HepG2 (cell line): ENCODE measurements around the gene THRA. TPM values are rescaled to one million over a fixed set of nuclear protein-coding genes. Genes with fewer than 3 reads are reported as not detected.

ENCODE experiments used
- BRD4 ChIP-seq: sonication (generic); formaldehyde crosslinking; IDR thresholded peaks from 2 replicates; pipeline ENCODE4 v1.4.0; 2020; ENCODE audit warnings: missing genetic modification reagents
- CBX1 ChIP-seq: IDR thresholded peaks from one replicate; pipeline ENCODE4 v1.6.1; 2016; ENCODE audit warnings: antibody characterized with exemption, low read depth
- ETV6 ChIP-seq: sonication (generic); formaldehyde crosslinking; conservative IDR thresholded peaks from 2 replicates; pipeline ENCODE4 v1.4.0; 2020; ENCODE audit warnings: missing genetic modification reagents
- GATAD1 ChIP-seq: IDR thresholded peaks from 2 replicates; pipeline ENCODE4 v1.6.1; 2016; ENCODE audit warnings: missing genetic modification reagents, missing compliant biosample characterization
- HDAC6 ChIP-seq: fragments of 200-600 bp; sonication (generic); IDR thresholded peaks from 2 replicates; pipeline ENCODE4 v1.7.0; 2017; ENCODE audit warnings: mild to moderate bottlenecking, antibody characterized with exemption, low read length, low read depth
- HIVEP1 ChIP-seq: sonication (generic); formaldehyde crosslinking; IDR thresholded peaks from 2 replicates; pipeline ENCODE4 v1.4.0; 2020; ENCODE audit warnings: mild to moderate bottlenecking, missing genetic modification reagents
- MYNN ChIP-seq: sonication (generic); formaldehyde crosslinking; IDR thresholded peaks from 2 replicates; pipeline ENCODE4 v1.4.0; 2020; ENCODE audit warnings: mild to moderate bottlenecking, low read depth, missing genetic modification reagents
- NFATC3 ChIP-seq: sonication (generic); formaldehyde crosslinking; IDR thresholded peaks from 2 replicates; pipeline ENCODE4 v1.5.1; 2020; ENCODE audit warnings: mild to moderate bottlenecking, missing genetic modification reagents
- NFRKB ChIP-seq: fragments of 450-650 bp; IDR thresholded peaks from 2 replicates; pipeline ENCODE4 v1.6.1; 2017
- RBM39 ChIP-seq: fragments of 200-400 bp; formaldehyde crosslinking; IDR thresholded peaks from one replicate; pipeline ENCODE4 v1.6.1; 2018; ENCODE audit warnings: antibody characterized with exemption, mild to moderate bottlenecking, low read depth, low read length; ENCODE audit not compliant: poor library complexity, severe bottlenecking
- RXRB ChIP-seq: IDR thresholded peaks from 2 replicates; pipeline ENCODE4 v1.6.1; 2016; ENCODE audit warnings: borderline replicate concordance, missing genetic modification reagents, missing compliant biosample characterization
- ZBTB34 ChIP-seq: sonication (generic); formaldehyde crosslinking; IDR thresholded peaks from 2 replicates; pipeline ENCODE4 v1.8.0; 2022; ENCODE audit warnings: mild to moderate bottlenecking, missing genetic modification reagents
- ZFP36L1 ChIP-seq: sonication (generic); formaldehyde crosslinking; IDR thresholded peaks from 2 replicates; pipeline ENCODE4 v1.8.0; 2022; ENCODE audit warnings: mild to moderate bottlenecking, missing genetic modification reagents, moderate library complexity
- ZFP36L2 ChIP-seq: sonication (generic); formaldehyde crosslinking; IDR thresholded peaks from 2 replicates; pipeline ENCODE4 v1.4.0; 2020; ENCODE audit warnings: missing genetic modification reagents
- ZKSCAN1 ChIP-seq: fragments of 150-350 bp; IDR thresholded peaks from 2 replicates; pipeline ENCODE4 v1.6.1; 2014; ENCODE audit warnings: low read length
- ZNF180 ChIP-seq: sonication (generic); formaldehyde crosslinking; IDR thresholded peaks from 2 replicates; pipeline ENCODE4 v1.4.0; 2020; ENCODE audit warnings: low read depth, missing genetic modification reagents, borderline replicate concordance
- ZNF333 ChIP-seq: sonication (generic); formaldehyde crosslinking; IDR thresholded peaks from 2 replicates; pipeline ENCODE4 v1.4.0; 2020; ENCODE audit warnings: mild to moderate bottlenecking, missing genetic modification reagents, borderline replicate concordance
- ZNF773 ChIP-seq: sonication (generic); formaldehyde crosslinking; IDR thresholded peaks from 2 replicates; pipeline ENCODE4 v1.4.0; 2020; ENCODE audit warnings: missing genetic modification reagents, borderline replicate concordance
- polyA plus RNA-seq, 8 experiments: library from polyadenylated mRNA; depleted of rRNA in 3 of 8; stranded (reverse) in 7 of 8; unstranded in 1 of 8; fragments of >200 nt; fragmentation: Illumina TruSeq in 4 of 8; extraction: Trizol in 4 of 8; gene quantifications; 2 replicates each; pipeline versions ENCODE4 v1.2.1 to v1.2.3, GENCODE V29; 2011 to 2016; ENCODE audit warnings: low read depth in 4 of 8, missing spikeins in 1 of 8, mixed read lengths in 1 of 8; ENCODE audit not compliant: insufficient read depth in 1 of 8
- total RNA-seq, 5 experiments: library from RNA; depleted of rRNA; stranded (reverse); fragments of >200 nt; fragmentation: Illumina TruSeq; extraction: Trizol; gene quantifications; 2 replicates each; pipeline ENCODE4 v1.2.3, GENCODE V29; 2016; ENCODE audit warnings: low read depth in 1 of 5
- TF ChIP-seq, protein P1 (sequence below): sonication (generic); formaldehyde crosslinking; IDR thresholded peaks from 2 replicates; pipeline ENCODE4 v1.4.0; 2020; ENCODE audit warnings: missing genetic modification reagents
- TF ChIP-seq, protein P2 (sequence below): sonication (generic); formaldehyde crosslinking; IDR thresholded peaks from 2 replicates; pipeline ENCODE4 v1.5.0; 2020; ENCODE audit warnings: missing genetic modification reagents, mild to moderate bottlenecking, borderline replicate concordance
- TF ChIP-seq, protein P3 (sequence below): sonication (generic); formaldehyde crosslinking; IDR thresholded peaks from 2 replicates; pipeline ENCODE4 v1.8.0; 2023; ENCODE audit warnings: mild to moderate bottlenecking, missing genetic modification reagents

THRA gene
- total and polyA plus RNA-seq, 2 of the 13 experiments (the other 11 are each of a cell fraction or from before 2014, with no cell fraction given): 8.0 to 9.9 TPM

- TF ChIP-seq ZBTB34 (0 out of 2 replicates have a peak, but pooled peaks have one; percentile 44), RXRB (CRISPR knock-in tag) (peak; percentile 81), HDAC6 (no peak), CBX1 (peak; percentile 17), NFATC3 (no peak), GATAD1 (CRISPR knock-in tag) (peak; percentile 59; the same call in 1 of the 2 replicates), ZFP36L2 (CRISPR knock-in tag) (no peak), BRD4 (CRISPR knock-in tag) (no peak), ZNF773 (CRISPR knock-in tag) (no peak), ZNF333 (CRISPR knock-in tag) (no peak), RBM39 (no peak), MYNN (CRISPR knock-in tag) (0 out of 2 replicates have a peak, but pooled peaks have one; percentile 27), ZNF180 (CRISPR knock-in tag) (no peak), HIVEP1 (CRISPR knock-in tag) (peak; percentile 85), ZKSCAN1 (peak; percentile 16), ETV6 (CRISPR knock-in tag) (0 out of 2 replicates have a peak, but pooled peaks have one; percentile 20), NFRKB (no peak), ZFP36L1 (no peak)
- TF ChIP-seq, protein P1, sequence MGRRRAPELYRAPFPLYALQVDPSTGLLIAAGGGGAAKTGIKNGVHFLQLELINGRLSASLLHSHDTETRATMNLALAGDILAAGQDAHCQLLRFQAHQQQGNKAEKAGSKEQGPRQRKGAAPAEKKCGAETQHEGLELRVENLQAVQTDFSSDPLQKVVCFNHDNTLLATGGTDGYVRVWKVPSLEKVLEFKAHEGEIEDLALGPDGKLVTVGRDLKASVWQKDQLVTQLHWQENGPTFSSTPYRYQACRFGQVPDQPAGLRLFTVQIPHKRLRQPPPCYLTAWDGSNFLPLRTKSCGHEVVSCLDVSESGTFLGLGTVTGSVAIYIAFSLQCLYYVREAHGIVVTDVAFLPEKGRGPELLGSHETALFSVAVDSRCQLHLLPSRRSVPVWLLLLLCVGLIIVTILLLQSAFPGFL (CRISPR knock-in tag): no peak
- TF ChIP-seq, protein P2, sequence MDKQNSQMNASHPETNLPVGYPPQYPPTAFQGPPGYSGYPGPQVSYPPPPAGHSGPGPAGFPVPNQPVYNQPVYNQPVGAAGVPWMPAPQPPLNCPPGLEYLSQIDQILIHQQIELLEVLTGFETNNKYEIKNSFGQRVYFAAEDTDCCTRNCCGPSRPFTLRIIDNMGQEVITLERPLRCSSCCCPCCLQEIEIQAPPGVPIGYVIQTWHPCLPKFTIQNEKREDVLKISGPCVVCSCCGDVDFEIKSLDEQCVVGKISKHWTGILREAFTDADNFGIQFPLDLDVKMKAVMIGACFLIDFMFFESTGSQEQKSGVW (CRISPR knock-in tag): no peak
- TF ChIP-seq, protein P3, sequence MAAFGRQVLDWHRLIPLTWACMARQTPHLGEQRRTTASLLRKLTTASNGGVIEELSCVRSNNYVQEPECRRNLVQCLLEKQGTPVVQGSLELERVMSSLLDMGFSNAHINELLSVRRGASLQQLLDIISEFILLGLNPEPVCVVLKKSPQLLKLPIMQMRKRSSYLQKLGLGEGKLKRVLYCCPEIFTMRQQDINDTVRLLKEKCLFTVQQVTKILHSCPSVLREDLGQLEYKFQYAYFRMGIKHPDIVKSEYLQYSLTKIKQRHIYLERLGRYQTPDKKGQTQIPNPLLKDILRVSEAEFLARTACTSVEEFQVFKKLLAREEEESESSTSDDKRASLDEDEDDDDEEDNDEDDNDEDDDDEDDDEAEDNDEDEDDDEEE (CRISPR knock-in tag): no peak
Measured at GRCh38 chr17:40111221-40112128, 48.7 kb downstream of the THRA start (continued).
